SK-N-DZ (cell line): ENCODE data around the gene ADCY7.

ENCODE experiments used
- DNase-seq: peaks from one replicate; pipeline ENCODE4 v3.0.0-alpha.2; 2015; ENCODE audit warnings: low spot score

Gene ADCY7

GRCh38 chr16:50296807-50297206 lies 30.5 kb downstream of the ADCY7 start:
- no peak for DNase-seq

GRCh38 chr16:50297301-50298074 lies 31.1 kb downstream of the ADCY7 start:
- peak; percentile 59 for DNase-seq

- DNase-seq, result no peak
These were observed 31.7 kb downstream of the ADCY7 start for GRCh38 chr16:50298075-50298460.

GRCh38 chr16:50298591-50299507 lies 32.5 kb downstream of the ADCY7 start:
- DNase-seq, result no peak

- no peak for DNase-seq
These were observed 33.3 kb downstream of the ADCY7 start for GRCh38 chr16:50299508-50300105.

- no peak for DNase-seq
These were observed 34.7 kb downstream of the ADCY7 start for GRCh38 chr16:50300942-50301625.

- DNase-seq, result no peak
These were observed 35.5 kb downstream of the ADCY7 start for GRCh38 chr16:50301626-50302471.

GRCh38 chr16:50302472-50303005 lies 36.2 kb downstream of the ADCY7 start:
- DNase-seq, result no peak

GRCh38 chr16:50303041-50303604 lies 36.8 kb downstream of the ADCY7 start:
- no peak for DNase-seq

GRCh38 chr16:50303605-50304466 lies 37.5 kb downstream of the ADCY7 start:
- DNase-seq, result no peak

- no peak for DNase-seq
These were observed 38.4 kb downstream of the ADCY7 start for GRCh38 chr16:50304467-50305440.

GRCh38 chr16:50305441-50306061 lies 39.2 kb downstream of the ADCY7 start:
- no peak for DNase-seq

- DNase-seq, result no peak
These were observed 39.9 kb downstream of the ADCY7 start for GRCh38 chr16:50306287-50306686.

GRCh38 chr16:50308237-50308965 lies 42.0 kb downstream of the ADCY7 start:
- DNase-seq, result no peak

GRCh38 chr16:50309156-50309526 lies 42.8 kb downstream of the ADCY7 start:
- no peak for DNase-seq

GRCh38 chr16:50309527-50310307 lies 43.4 kb downstream of the ADCY7 start:
- DNase-seq, result peak; percentile 39
